MM.1S (cell line): ENCODE measurements around the gene HIC1.

Source experiments
- DNase-seq: peaks from one replicate; pipeline ENCODE4 v3.0.0-alpha.2; 2015
- H2AFZ ChIP-seq: fragments of 300-600 bp; sonication (generic); 2 replicates; pipeline ENCODE4 v1.6.0; 2016; ENCODE audit warnings: antibody characterized with exemption, low read length
- H3F3A ChIP-seq: fragments of 300-600 bp; sonication (generic); 2 replicates; pipeline ENCODE4 v1.6.1; 2016; ENCODE audit warnings: mild to moderate bottlenecking, antibody characterized with exemption, low read length, moderate library complexity, mixed read lengths; ENCODE audit not compliant: insufficient read depth
- H3K27ac ChIP-seq: fragments of 300-600 bp; sonication (generic); 2 replicates; pipeline ENCODE4 v1.5.1; 2016; ENCODE audit warnings: mild to moderate bottlenecking, low read length
- H3K27me3 ChIP-seq: fragments of 300-600 bp; sonication (generic); replicated peaks from 2 replicates; pipeline ENCODE4 v1.6.0; 2016; ENCODE audit warnings: low read length; ENCODE audit not compliant: insufficient read depth
- H3K36me3 ChIP-seq: fragments of 300-600 bp; sonication (generic); replicated peaks from 2 replicates; pipeline ENCODE4 v1.6.1; 2016; ENCODE audit warnings: mild to moderate bottlenecking, low read length, mixed read lengths; ENCODE audit not compliant: insufficient read depth
- H3K4me1 ChIP-seq: fragments of 300-600 bp; sonication (generic); 2 replicates; pipeline ENCODE4 v1.6.1; 2016; ENCODE audit warnings: low read length, mixed read lengths
- H3K4me2 ChIP-seq: fragments of 300-600 bp; sonication (generic); 2 replicates; pipeline ENCODE4 v1.6.0; 2016; ENCODE audit warnings: low read depth, low read length
- H3K4me3 ChIP-seq: fragments of 300-600 bp; sonication (generic); 2 replicates; pipeline ENCODE4 v1.5.1; 2016; ENCODE audit warnings: low read length, mixed read lengths
- H3K79me2 ChIP-seq: fragments of 300-600 bp; sonication (generic); 2 replicates; pipeline ENCODE4 v1.6.1; 2016; ENCODE audit warnings: mixed run types, low read length, mixed read lengths
- H3K9ac ChIP-seq: fragments of 300-600 bp; sonication (generic); 2 replicates; pipeline ENCODE4 v1.6.1; 2016; ENCODE audit warnings: low read length, mixed read lengths
- H3K9me2 ChIP-seq: fragments of 300-600 bp; sonication (generic); replicated peaks from 2 replicates; pipeline ENCODE4 v1.6.1; 2016; ENCODE audit warnings: mild to moderate bottlenecking, low read length, mixed read lengths; ENCODE audit not compliant: insufficient read depth
- H3K9me3 ChIP-seq: fragments of 300-600 bp; sonication (generic); replicated peaks from 2 replicates; pipeline ENCODE4 v1.6.1; 2016; ENCODE audit warnings: mild to moderate bottlenecking, low read length, mixed read lengths; ENCODE audit not compliant: insufficient read depth
- H4K20me1 ChIP-seq: fragments of 300-600 bp; sonication (generic); 2 replicates; pipeline ENCODE4 v1.6.1; 2016; ENCODE audit warnings: mild to moderate bottlenecking, low read length, moderate library complexity, mixed read lengths; ENCODE audit not compliant: insufficient read depth
- EZH2 ChIP-seq: fragments of 300-600 bp; sonication (generic); optimal IDR thresholded peaks from 2 replicates; pipeline ENCODE3; 2017; ENCODE audit warnings: low read depth, mild to moderate bottlenecking, antibody characterized with exemption, low read length, mixed read lengths
- EZH2phosphoT487 ChIP-seq: fragments of 300-600 bp; sonication (generic); IDR thresholded peaks from 2 replicates; pipeline ENCODE4 v1.6.1; 2018; ENCODE audit warnings: antibody characterized with exemption, low read length
- TF ChIP-seq, protein P1 (sequence below): fragments of 300-600 bp; sonication (generic); IDR thresholded peaks from 2 replicates; pipeline ENCODE4 v1.5.1; 2016; ENCODE audit warnings: antibody characterized with exemption, low read length, mixed read lengths

The HIC1 gene

DNA sequence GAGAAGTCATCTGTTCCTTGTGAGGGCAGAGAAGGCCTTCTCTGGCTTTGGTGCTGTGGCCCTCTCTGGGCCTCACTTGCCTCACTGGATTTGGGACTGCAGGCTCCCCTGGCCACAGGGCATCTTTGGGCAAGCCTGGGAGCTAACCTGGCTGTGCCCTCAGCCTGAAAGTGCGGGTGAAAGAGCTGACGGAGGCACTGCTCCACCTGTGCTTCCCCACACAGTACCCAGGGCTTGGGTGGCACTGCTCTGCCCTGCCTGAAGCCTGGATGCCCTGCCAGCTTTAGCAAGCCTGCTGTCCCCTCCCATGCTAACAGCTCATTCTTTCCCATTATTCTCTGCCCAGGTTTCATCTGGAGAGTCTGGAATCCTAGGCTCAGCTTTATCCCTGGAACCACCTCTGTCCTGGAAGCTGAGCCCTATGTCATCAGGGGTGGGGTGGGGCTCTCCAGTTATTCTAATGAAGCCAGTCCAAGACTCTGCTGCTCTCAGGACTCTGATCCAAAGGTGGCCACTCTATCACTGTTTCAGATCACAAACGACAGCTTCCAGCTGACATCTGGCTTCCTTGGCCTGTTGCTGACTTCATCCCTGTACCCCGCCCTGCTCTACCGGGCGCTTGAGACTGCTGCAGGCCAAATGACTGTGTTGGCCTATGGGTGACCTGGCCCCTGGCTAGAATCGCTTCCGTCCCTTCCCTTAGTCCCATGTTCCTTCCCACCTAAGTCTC is 29.3 kb downstream of the HIC1 start:
- Histone ChIP-seq H3K4me3 (no peak overlapping the region), H3K27ac (no peak overlapping the region), H2AFZ (no peak overlapping the region), H3K9ac (no peak overlapping the region), H4K20me1 (no peaks in the 10 kb centered on the region), H3K9me2 (no peaks in the 10 kb centered on the region), H3K79me2 (no peaks in the 10 kb centered on the region; the same call in 1 of the 2 replicates), H3K9me3 (no peaks in the 10 kb centered on the region), H3K4me1 (peaks cover 19% of the 10 kb centered on the region), H3K4me2 (no peak overlapping the region), H3K36me3 (no peaks in the 10 kb centered on the region), H3F3A (peaks cover 8% of the 10 kb centered on the region), H3K27me3 (no peaks in the 10 kb centered on the region)
- DNase-seq = no peak
- TF ChIP-seq EZH2 (no peak), EZH2phosphoT487 (no peak)
- TF ChIP-seq, protein P1, sequence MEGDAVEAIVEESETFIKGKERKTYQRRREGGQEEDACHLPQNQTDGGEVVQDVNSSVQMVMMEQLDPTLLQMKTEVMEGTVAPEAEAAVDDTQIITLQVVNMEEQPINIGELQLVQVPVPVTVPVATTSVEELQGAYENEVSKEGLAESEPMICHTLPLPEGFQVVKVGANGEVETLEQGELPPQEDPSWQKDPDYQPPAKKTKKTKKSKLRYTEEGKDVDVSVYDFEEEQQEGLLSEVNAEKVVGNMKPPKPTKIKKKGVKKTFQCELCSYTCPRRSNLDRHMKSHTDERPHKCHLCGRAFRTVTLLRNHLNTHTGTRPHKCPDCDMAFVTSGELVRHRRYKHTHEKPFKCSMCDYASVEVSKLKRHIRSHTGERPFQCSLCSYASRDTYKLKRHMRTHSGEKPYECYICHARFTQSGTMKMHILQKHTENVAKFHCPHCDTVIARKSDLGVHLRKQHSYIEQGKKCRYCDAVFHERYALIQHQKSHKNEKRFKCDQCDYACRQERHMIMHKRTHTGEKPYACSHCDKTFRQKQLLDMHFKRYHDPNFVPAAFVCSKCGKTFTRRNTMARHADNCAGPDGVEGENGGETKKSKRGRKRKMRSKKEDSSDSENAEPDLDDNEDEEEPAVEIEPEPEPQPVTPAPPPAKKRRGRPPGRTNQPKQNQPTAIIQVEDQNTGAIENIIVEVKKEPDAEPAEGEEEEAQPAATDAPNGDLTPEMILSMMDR = no peak

DNA sequence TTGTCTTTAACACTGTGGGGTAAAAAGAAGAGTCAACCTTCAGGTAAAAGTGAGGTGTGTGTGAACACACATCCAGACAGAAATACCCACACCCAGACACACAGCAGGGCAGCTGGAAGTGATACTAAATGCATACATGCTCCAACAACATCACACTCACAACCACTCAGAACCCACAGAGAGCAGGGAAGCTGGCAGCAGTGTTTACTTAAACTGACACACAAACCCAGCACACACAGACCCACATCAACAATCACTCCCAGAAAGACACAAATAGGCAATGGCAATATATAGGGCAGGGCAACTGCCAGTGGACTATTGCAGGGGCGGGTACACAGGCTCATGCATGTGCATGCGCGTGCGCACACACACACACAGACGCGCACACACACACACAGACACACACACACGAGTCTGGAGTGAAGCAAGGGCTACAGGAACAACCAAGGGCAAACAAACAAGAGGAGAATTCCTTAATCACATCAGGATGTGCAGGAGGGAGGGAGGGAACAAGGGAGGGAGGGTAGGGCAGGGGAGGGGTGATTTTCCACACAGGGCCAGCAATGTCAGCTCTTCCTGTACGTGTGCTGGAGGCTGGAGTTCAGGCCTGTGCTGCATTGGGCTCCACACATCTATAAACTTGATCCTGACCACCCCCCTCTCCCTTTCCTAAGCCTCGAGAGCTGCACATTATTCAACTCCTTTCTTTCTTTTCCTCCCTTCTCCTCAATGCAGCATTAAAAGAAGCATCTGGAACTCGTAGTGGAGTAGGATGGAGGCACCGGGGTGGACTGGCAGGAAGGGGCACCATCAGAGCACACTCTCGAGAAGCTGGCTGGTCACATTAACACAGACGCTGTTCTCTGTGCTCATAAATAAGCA is 30.1 kb downstream of the HIC1 start:
- Histone ChIP-seq H3K4me2 (no peak overlapping the region), H3F3A (peaks cover 16% of the 10 kb centered on the region), H3K4me3 (no peak overlapping the region), H3K27me3 (no peaks in the 10 kb centered on the region), H3K27ac (no peak overlapping the region), H3K79me2 (no peaks in the 10 kb centered on the region; the same call in 1 of the 2 replicates), H3K9me2 (no peaks in the 10 kb centered on the region), H3K9me3 (no peaks in the 10 kb centered on the region), H3K9ac (no peak overlapping the region), H3K36me3 (no peaks in the 10 kb centered on the region), H2AFZ (no peak overlapping the region), H4K20me1 (no peaks in the 10 kb centered on the region), H3K4me1 (peaks cover 20% of the 10 kb centered on the region)
- no peak for DNase-seq
- no peak for TF ChIP-seq EZH2
- no peak for TF ChIP-seq EZH2phosphoT487
- TF ChIP-seq, protein P1 = no peak

DNA sequence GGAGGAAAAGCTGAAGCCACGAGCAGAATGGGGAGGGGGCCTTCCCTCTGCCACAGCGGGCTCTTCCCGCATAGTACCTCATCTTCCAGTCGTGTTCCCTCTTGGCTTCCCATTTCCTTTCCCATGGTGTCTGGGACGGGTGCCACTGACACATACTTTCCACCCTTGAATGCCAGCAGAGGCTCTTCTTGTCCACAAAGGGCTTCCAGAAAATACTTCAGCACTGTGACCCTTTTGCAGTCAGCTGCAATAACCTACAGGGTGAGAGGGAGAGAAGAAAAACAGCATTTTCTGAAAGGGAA is 30.7 kb downstream of the HIC1 start:
- no peak overlapping the region for H3K4me2 ChIP-seq
- peaks cover 22% of the 10 kb centered on the region for H3F3A ChIP-seq
- DNase-seq = no peak
- TF ChIP-seq EZH2 (no peak), EZH2phosphoT487 (no peak)
- TF ChIP-seq, protein P1 = no peak
- H3K4me1 ChIP-seq = peaks cover 26% of the 10 kb centered on the region
- H3K36me3 ChIP-seq = no peaks in the 10 kb centered on the region
- H3K9me3 ChIP-seq = no peaks in the 10 kb centered on the region
- H2AFZ ChIP-seq = no peak overlapping the region
- no peaks in the 10 kb centered on the region for H3K9me2 ChIP-seq
- no peaks in the 10 kb centered on the region for H4K20me1 ChIP-seq
- H3K27me3 ChIP-seq = no peaks in the 10 kb centered on the region
- H3K79me2 ChIP-seq = no peaks in the 10 kb centered on the region; the same call in 1 of the 2 replicates
- no peak overlapping the region for H3K4me3 ChIP-seq
- H3K9ac ChIP-seq = no peak overlapping the region
- H3K27ac ChIP-seq = no peak overlapping the region
